SK-N-SH (cell line): Measurements from ENCODE around the gene TP73. TPM values are rescaled to one million over a fixed set of nuclear protein-coding genes. Genes with fewer than 3 reads are reported as not detected.

Experiments used
- CTCF ChIA-PET: fragments of 300-600, 350-600 bp; formaldehyde crosslinking; extraction: SDS; loops from one replicate; lab custom pipeline; 2021; lab: Yijun Ruan, JAX
- POLR2A ChIA-PET: fragments of 350-600 bp; sonication (Branson Sonifier 250); formaldehyde crosslinking; extraction: SDS; loops from one replicate; lab custom pipeline; 2020; ENCODE audit warnings: antibody characterized with exemption, inconsistent platforms; lab: Yijun Ruan, JAX
- DNase-seq: peaks from one replicate; pipeline ENCODE4 v3.0.0; 2012
- H2AFZ ChIP-seq: fragments of 200-600 bp; sonication (generic); 2 replicates; pipeline ENCODE4 v1.8.1; 2016; ENCODE audit warnings: antibody characterized with exemption, mild to moderate bottlenecking, low read depth
- H3F3A ChIP-seq: fragments of 200-600 bp; sonication (generic); replicated peaks from 2 replicates; pipeline ENCODE3; 2016; ENCODE audit warnings: antibody characterized with exemption, mild to moderate bottlenecking; ENCODE audit not compliant: insufficient read depth
- H3K27ac ChIP-seq, 2 experiments: fragments of 200-500 bp in 1 of 2; fragments of 200-600 bp in 1 of 2; sonication (Bioruptor generic) in 1 of 2; sonication (generic), shearing (Covaris generic) in 1 of 2; 2 replicates each; pipeline versions ENCODE4 v1.5.1 to v1.6.1; 2014 to 2016; ENCODE audit warnings: low read depth in 2 of 2, inconsistent platforms in 1 of 2, low read length in 1 of 2, mild to moderate bottlenecking in 1 of 2, mixed read lengths in 1 of 2
- H3K27me3 ChIP-seq: fragments of 200-600 bp; sonication (generic), shearing (Covaris generic); 2 replicates; pipeline ENCODE4 v1.6.1; 2016; ENCODE audit warnings: mixed run types; ENCODE audit not compliant: insufficient read depth
- H3K36me3 ChIP-seq, 2 experiments: fragments of 200-500 bp in 1 of 2; fragments of 200-600 bp in 1 of 2; sonication (Bioruptor generic) in 1 of 2; sonication (generic) in 1 of 2; replicated peaks in 1 of 2; 2 replicates each; pipeline versions ENCODE3 to v1.5.1; 2014 to 2016; ENCODE audit warnings: low read length in 1 of 2, mild to moderate bottlenecking in 1 of 2; ENCODE audit not compliant: insufficient read depth in 2 of 2, control insufficient read depth in 1 of 2
- H3K4me1 ChIP-seq, 2 experiments: fragments of 200-500 bp in 1 of 2; fragments of 200-600 bp in 1 of 2; sonication (Bioruptor generic) in 1 of 2; sonication (generic), shearing (Covaris generic) in 1 of 2; 2 replicates each; pipeline versions ENCODE4 v1.5.1 to v1.6.1; 2014 to 2016; ENCODE audit warnings: low read depth in 1 of 2, low read length in 1 of 2, mixed run types in 1 of 2; ENCODE audit not compliant: insufficient read depth in 2 of 2, control insufficient read depth in 1 of 2
- H3K4me2 ChIP-seq: fragments of 200-600 bp; sonication (generic), shearing (Covaris generic); 2 replicates; pipeline ENCODE4 v1.6.1; 2017; ENCODE audit warnings: mixed run types
- H3K4me3 ChIP-seq, 2 experiments: fragments of 200-500 bp in 1 of 2; fragments of 200-600 bp in 1 of 2; sonication (Bioruptor generic) in 1 of 2; sonication (generic), shearing (Covaris generic) in 1 of 2; 2 replicates each; pipeline versions ENCODE4 v1.5.1 to v1.8.1; 2014 to 2016; ENCODE audit warnings: low read depth in 2 of 2, inconsistent platforms in 1 of 2, low read length in 1 of 2, mild to moderate bottlenecking in 1 of 2, mixed read lengths in 1 of 2, moderate library complexity in 1 of 2
- H3K79me2 ChIP-seq: fragments of 200-600 bp; sonication (generic); 2 replicates; pipeline ENCODE4 v1.8.1; 2017; ENCODE audit warnings: mild to moderate bottlenecking; ENCODE audit not compliant: insufficient read depth
- H3K9ac ChIP-seq: fragments of 200-600 bp; sonication (generic); 2 replicates; pipeline ENCODE4 v1.6.1; 2017; ENCODE audit warnings: mixed run types
- H3K9me2 ChIP-seq: fragments of 200-600 bp; sonication (generic); 2 replicates; pipeline ENCODE4 v1.6.1; 2017; ENCODE audit warnings: mixed run types
- H3K9me3 ChIP-seq: fragments of 200-600 bp; sonication (generic); 2 replicates; pipeline ENCODE4 v1.6.1; 2017; ENCODE audit warnings: mixed run types, mild to moderate bottlenecking, moderate library complexity
- H4K20me1 ChIP-seq: fragments of 200-600 bp; sonication (generic); 2 replicates; pipeline ENCODE4 v1.6.1; 2017; ENCODE audit warnings: mild to moderate bottlenecking, mixed run types; ENCODE audit not compliant: insufficient read depth
- ELF1 ChIP-seq: IDR thresholded peaks from 2 replicates; pipeline ENCODE4 v1.4.0; 2012
- GABPA ChIP-seq: IDR thresholded peaks from 2 replicates; pipeline ENCODE4 v1.4.0; 2012; ENCODE audit warnings: low read depth, mild to moderate bottlenecking
- GATA2 ChIP-seq: sonication (generic); formaldehyde crosslinking; IDR thresholded peaks from 2 replicates; pipeline ENCODE4 v1.5.0; 2020; ENCODE audit warnings: mild to moderate bottlenecking, missing genetic modification reagents
- JUND ChIP-seq: IDR thresholded peaks from 2 replicates; pipeline ENCODE4 v1.4.0; 2012
- MAX ChIP-seq: IDR thresholded peaks from 2 replicates; pipeline ENCODE4 v1.4.0; 2012; ENCODE audit warnings: low read depth
- MXI1 ChIP-seq: IDR thresholded peaks from 2 replicates; pipeline ENCODE4 v1.6.1; 2012; ENCODE audit warnings: mild to moderate bottlenecking, low read depth, low read length, improper control_type of control experiment
- NFIC ChIP-seq: IDR thresholded peaks from 2 replicates; pipeline ENCODE4 v1.4.0; 2012; ENCODE audit warnings: borderline replicate concordance
- POLR2AphosphoS5 ChIP-seq: IDR thresholded peaks from 2 replicates; pipeline ENCODE4 v1.6.1; 2012; ENCODE audit warnings: low read depth, low read length
- RAD21 ChIP-seq: IDR thresholded peaks from 2 replicates; pipeline ENCODE4 v1.6.1; 2012; ENCODE audit warnings: mild to moderate bottlenecking, low read length
- RFX5 ChIP-seq: IDR thresholded peaks from 2 replicates; pipeline ENCODE4 v1.6.1; 2012; ENCODE audit warnings: mild to moderate bottlenecking, improper control_type of control experiment, low read length
- RXRA ChIP-seq: IDR thresholded peaks from 2 replicates; pipeline ENCODE4 v1.4.0; 2012; ENCODE audit warnings: low read depth, mild to moderate bottlenecking, borderline replicate concordance
- TCF12 ChIP-seq: IDR thresholded peaks from 2 replicates; pipeline ENCODE4 v1.4.0; 2012
- WGBS: methylation state at CpG from one replicate; pipeline ENCODE4 v1.1.6; 2017; ENCODE audit warnings: low lambda C conversion rate; 5-methylcytosine and 5-hydroxymethylcytosine counted together
- polyA plus RNA-seq, 3 experiments: library from polyadenylated mRNA; depleted of rRNA; stranded (reverse); fragments of >200 nt; gene quantifications; 2 replicates each; pipeline ENCODE4 v1.2.3, GENCODE V29; 2012
- TF ChIP-seq, protein P1 (sequence below): IDR thresholded peaks from 2 replicates; pipeline ENCODE4 v1.4.0; 2012; ENCODE audit warnings: low read depth, borderline replicate concordance
- TF ChIP-seq, protein P2 (sequence below): IDR thresholded peaks from 2 replicates; pipeline ENCODE4; 2012
- TF ChIP-seq, protein P3 (sequence below): fragments of 200-600 bp; sonication (generic); IDR thresholded peaks from 2 replicates; pipeline ENCODE4 v1.6.1; 2017; ENCODE audit warnings: antibody characterized with exemption, mild to moderate bottlenecking, moderate library complexity

Gene TP73
- polyA plus RNA-seq, 1 of the 3 experiments (the other 2 are of a cell fraction): 0.64 TPM

- H2AFZ ChIP-seq: no peak overlapping the region
- no peaks in the 10 kb centered on the region for H3K9me2 ChIP-seq
- ChIA-PET POLR2A (no interaction called here), CTCF (interaction anchor here (2.6 kb wide), 1 partner anchor 46 kb away, joined by 8 read pairs; no protein-coding TSS in a partner anchor)
- DNase-seq: no peak
- no peaks in the 10 kb centered on the region for H3K36me3 ChIP-seq
- no peak overlapping the region for H3K4me3 ChIP-seq
- no peaks in the 10 kb centered on the region for H3F3A ChIP-seq
- no peak overlapping the region for H3K9ac ChIP-seq
- no peaks in the 10 kb centered on the region for H3K27me3 ChIP-seq
- H3K27ac ChIP-seq: no peak overlapping the region
- H4K20me1 ChIP-seq: no peaks in the 10 kb centered on the region
- H3K4me2 ChIP-seq: no peak overlapping the region
- H3K79me2 ChIP-seq: no peaks in the 10 kb centered on the region
- 95% methylated on average over 11 of the region's 18 CpGs for WGBS
- H3K9me3 ChIP-seq: no peaks in the 10 kb centered on the region
- TF ChIP-seq RAD21 (no peak), RFX5 (no peak), JUND (no peak), RXRA (no peak), TCF12 (no peak), NFIC (no peak), MXI1 (no peak), GATA2 (CRISPR knock-in tag) (no peak), MAX (no peak), POLR2AphosphoS5 (no peak), ELF1 (no peak), GABPA (no peak)
- TF ChIP-seq, protein P1, sequence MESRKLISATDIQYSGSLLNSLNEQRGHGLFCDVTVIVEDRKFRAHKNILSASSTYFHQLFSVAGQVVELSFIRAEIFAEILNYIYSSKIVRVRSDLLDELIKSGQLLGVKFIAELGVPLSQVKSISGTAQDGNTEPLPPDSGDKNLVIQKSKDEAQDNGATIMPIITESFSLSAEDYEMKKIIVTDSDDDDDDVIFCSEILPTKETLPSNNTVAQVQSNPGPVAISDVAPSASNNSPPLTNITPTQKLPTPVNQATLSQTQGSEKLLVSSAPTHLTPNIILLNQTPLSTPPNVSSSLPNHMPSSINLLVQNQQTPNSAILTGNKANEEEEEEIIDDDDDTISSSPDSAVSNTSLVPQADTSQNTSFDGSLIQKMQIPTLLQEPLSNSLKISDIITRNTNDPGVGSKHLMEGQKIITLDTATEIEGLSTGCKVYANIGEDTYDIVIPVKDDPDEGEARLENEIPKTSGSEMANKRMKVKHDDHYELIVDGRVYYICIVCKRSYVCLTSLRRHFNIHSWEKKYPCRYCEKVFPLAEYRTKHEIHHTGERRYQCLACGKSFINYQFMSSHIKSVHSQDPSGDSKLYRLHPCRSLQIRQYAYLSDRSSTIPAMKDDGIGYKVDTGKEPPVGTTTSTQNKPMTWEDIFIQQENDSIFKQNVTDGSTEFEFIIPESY: no peak
- TF ChIP-seq, protein P2, sequence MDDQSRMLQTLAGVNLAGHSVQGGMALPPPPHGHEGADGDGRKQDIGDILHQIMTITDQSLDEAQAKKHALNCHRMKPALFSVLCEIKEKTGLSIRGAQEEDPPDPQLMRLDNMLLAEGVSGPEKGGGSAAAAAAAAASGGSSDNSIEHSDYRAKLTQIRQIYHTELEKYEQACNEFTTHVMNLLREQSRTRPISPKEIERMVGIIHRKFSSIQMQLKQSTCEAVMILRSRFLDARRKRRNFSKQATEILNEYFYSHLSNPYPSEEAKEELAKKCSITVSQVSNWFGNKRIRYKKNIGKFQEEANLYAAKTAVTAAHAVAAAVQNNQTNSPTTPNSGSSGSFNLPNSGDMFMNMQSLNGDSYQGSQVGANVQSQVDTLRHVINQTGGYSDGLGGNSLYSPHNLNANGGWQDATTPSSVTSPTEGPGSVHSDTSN: no peak
- TF ChIP-seq, protein P3, sequence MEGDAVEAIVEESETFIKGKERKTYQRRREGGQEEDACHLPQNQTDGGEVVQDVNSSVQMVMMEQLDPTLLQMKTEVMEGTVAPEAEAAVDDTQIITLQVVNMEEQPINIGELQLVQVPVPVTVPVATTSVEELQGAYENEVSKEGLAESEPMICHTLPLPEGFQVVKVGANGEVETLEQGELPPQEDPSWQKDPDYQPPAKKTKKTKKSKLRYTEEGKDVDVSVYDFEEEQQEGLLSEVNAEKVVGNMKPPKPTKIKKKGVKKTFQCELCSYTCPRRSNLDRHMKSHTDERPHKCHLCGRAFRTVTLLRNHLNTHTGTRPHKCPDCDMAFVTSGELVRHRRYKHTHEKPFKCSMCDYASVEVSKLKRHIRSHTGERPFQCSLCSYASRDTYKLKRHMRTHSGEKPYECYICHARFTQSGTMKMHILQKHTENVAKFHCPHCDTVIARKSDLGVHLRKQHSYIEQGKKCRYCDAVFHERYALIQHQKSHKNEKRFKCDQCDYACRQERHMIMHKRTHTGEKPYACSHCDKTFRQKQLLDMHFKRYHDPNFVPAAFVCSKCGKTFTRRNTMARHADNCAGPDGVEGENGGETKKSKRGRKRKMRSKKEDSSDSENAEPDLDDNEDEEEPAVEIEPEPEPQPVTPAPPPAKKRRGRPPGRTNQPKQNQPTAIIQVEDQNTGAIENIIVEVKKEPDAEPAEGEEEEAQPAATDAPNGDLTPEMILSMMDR: no peak
- TF ChIP-seq, all 33 proteins: peak for 0
- no peaks in the 10 kb centered on the region; a peak in 1 of 4 replicates for H3K4me1 ChIP-seq
Measured at GRCh38 chr1:3679098-3679555, 26.8 kb downstream of the TP73 start.
